Endometrial microvascular endothelial cells (primary cell): ENCODE measurements around the gene TWIST2. TPM values are rescaled to one million over a fixed set of nuclear protein-coding genes. Genes with fewer than 3 reads are reported as not detected.

Experiments used
- in situ Hi-C: cut with HindIII; loops from 2 replicates; pipeline ENCODE4 v1.10.0; 2017; ENCODE audit warnings: low sequenced_read_pairs, low pct_unique_long_range_greater_than_20kb; ENCODE audit errors: inconsistent ontology term
- total RNA-seq: library from RNA; depleted of rRNA; stranded (reverse); fragments of >200 nt; gene quantifications from one replicate; pipeline ENCODE4 v1.2.3, GENCODE V29; 2015; ENCODE audit errors: inconsistent ontology term

The TWIST2 gene
- total RNA-seq, 1 donor from 2014 or later = 1.1 TPM

- in situ Hi-C loops = no loop called here
Observed at GRCh38 chr2:238908960-238909951, 61.4 kb downstream of the TWIST2 start.

GRCh38 chr2:238910751-238911351, 63.0 kb downstream of the TWIST2 start:
- in situ Hi-C loops = no loop called here

DNA sequence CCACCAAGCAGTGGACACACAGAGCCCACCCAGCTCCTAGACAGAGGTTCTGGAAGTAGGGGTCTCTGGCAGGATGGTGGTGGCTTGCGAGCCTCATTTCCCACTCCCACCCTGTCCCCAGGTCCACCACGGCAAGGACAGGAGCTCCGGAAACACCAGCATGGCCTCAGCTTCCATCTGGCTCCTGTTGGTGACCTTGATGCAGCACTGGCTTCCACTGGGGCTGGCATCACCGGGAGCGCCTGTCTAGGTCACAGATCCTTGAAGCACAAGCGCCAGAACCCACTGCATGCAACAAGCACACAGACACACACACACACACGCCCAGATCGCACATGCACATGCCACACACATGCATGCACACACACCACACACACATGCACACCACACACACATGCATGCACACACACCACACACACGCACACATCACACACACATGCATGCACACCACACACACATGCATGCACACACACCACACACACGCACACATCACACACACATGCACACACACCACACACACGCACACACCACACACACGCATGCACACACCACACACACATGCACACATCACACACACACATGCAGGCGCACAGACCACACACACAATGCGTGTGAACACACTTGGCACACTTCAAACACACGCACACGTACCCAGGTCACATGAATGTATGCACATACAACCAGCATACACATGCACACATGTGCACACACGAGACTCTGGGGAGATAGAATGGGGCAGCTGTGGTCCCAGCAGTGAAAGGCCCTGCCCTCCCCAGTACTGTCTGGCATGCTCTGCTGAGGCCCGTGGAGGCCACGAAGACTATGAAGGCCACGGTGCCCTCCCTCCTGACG, 63.7 kb downstream of the TWIST2 start:
- in situ Hi-C loops = no loop called here

DNA sequence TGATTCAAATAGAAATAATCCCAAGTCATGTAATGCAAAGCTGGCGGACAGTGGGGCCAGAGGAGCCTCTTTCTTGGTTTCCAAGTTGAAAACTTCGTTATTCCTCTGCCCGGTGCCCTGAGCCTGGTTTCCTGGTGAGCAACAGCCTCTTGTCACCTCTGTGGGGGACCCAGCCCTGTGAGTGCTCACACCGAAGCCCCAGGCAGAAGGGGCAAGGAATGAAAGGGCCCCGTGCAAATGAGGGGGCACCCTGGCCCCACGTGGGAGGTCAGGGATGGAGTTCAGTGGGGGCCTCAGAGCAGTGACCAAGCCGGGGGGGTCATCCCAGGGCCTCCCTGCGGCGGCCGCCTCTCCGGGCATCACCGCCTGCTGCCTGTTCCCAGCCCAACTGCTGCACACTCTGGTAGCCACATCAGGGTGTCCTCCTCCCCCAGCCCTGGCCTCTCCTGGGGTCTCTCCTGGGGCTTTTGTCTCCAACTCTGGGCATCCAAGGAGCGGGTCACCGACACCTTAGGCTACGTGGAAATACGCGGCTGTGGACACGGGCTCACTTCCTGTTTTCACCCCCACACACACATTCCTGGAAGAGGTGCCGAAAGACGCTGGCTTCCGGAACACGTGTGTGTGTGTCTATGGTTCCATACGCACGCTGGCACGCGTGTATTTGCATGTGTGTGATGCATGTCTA, 64.5 kb downstream of the TWIST2 start:
- in situ Hi-C loops = no loop called here

- in situ Hi-C loops = no loop called here
Observed at GRCh38 chr2:238912916-238913875, 65.3 kb downstream of the TWIST2 start.

DNA sequence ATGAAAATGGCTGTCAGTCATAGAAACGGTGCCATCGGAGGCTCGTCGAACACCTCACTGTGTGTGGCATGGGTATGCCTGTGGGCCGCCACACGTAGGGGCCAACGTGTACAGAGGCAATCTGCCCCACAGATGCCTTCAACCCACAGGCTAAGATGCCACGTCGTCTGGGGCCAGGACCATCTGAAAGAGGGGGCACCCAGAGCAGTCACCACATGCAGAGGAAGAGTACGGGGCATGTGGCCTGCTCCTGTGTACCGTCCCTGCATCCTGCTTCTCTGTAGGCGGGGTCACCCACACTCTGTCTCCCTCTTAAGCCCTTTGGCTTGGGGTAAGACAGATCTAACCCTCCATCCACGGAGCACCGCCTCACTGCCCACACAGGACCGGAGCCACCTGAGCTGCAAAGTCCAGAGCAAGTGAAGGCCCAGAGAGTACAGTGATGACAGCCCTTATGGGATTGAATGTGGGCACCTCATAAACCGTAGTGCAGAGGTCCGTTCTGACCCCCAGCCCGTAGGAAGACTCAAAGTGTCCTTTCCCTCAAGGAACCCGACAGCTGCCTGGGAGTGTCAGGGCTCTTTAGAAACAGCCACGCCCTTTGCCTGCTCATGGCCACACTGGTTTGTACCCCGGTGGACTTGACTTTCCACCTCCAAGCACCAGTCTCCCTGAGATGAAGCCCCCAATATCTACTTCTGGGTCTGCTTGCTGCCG, 66.2 kb downstream of the TWIST2 start:
- in situ Hi-C loops = no loop called here

- in situ Hi-C loops = no loop called here
Observed at GRCh38 chr2:238914648-238915015, 66.7 kb downstream of the TWIST2 start.

- in situ Hi-C loops = no loop called here
Observed at GRCh38 chr2:238915196-238915595, 67.3 kb downstream of the TWIST2 start.

DNA sequence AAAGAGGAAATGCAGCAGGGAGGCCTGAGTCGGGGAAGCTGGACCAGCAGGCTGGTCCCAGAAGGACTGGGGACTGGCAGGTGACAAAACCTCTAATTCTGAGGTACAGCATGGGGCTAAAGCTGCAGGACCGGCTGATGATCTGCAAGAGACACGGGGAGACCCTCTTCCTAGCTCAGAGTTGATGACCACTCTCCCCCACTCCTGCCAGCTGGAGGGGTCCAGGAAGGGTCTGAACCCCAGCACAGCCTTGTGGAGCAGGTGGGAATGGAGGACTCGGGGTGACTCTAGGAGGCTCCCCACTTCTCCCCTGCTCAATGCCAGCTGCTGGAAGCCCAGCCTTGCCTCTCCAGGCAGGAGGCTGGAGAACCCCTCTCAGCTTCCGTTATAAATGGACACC, 67.7 kb downstream of the TWIST2 start:
- in situ Hi-C loops = no loop called here

GRCh38 chr2:238916176-238916874, 68.4 kb downstream of the TWIST2 start:
- in situ Hi-C loops = no loop called here

- in situ Hi-C loops = no loop called here
Observed at GRCh38 chr2:238916875-238917590, 69.1 kb downstream of the TWIST2 start.

GRCh38 chr2:238919307-238919706, 71.4 kb downstream of the TWIST2 start:
- in situ Hi-C loops = no loop called here

DNA sequence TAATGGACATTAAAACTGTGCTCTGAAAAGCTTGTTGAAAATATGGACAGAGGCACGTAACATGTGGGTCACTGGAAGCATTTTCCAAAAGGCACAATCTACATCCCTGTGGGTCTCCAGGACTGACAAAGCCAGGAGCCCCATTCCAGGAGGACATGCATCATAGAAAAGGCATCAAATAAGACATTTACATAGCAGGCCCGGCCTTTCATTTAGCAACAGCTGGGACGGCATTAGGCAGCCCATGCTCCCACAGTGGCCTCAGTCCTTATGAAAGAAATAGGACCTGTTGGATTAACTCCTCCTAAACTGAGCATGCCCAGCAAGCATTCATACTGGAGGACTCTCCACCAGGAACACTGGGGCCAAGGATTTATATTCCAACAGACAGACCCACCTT, 72.2 kb downstream of the TWIST2 start:
- in situ Hi-C loops = no loop called here

DNA sequence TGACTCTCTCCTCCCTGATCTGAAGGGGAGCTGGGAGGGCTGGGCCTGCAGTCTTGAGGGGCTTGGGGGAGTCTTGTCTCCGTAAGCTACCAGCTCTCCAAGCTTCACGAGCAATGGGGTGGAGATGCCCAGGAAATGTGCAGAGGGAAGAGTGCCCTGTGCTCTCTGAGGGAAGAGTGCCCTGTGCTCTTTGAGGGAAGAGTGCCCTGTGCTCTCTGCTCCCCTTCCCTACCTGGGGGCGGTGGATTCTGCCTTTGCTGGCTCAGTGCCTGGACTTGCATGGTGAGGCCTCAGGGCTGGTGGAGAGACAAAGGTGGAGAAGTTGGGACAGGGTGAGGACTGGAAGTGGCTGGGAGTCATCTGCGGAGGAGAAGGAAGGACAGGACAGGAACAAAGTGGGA, 72.7 kb downstream of the TWIST2 start:
- in situ Hi-C loops = no loop called here

DNA sequence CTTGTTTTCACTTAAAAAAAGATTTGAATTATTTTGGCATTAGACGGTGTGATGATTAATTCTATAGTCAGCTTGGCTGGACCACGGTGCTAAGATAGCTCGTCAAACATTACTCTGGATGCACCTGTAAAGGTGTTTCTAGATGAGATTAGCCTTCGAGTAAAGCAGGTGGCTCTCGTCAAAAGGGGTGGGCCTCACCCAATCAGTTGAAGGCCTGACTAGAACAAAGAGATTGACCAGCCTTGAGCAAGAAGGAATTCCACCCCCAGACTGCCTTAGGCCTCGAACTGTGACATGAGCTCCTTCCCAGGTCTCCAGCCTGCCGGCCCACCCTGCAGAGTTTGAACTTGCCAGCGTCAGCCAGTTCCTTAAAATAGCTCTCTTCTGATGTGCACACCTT, 73.4 kb downstream of the TWIST2 start:
- in situ Hi-C loops = no loop called here

DNA sequence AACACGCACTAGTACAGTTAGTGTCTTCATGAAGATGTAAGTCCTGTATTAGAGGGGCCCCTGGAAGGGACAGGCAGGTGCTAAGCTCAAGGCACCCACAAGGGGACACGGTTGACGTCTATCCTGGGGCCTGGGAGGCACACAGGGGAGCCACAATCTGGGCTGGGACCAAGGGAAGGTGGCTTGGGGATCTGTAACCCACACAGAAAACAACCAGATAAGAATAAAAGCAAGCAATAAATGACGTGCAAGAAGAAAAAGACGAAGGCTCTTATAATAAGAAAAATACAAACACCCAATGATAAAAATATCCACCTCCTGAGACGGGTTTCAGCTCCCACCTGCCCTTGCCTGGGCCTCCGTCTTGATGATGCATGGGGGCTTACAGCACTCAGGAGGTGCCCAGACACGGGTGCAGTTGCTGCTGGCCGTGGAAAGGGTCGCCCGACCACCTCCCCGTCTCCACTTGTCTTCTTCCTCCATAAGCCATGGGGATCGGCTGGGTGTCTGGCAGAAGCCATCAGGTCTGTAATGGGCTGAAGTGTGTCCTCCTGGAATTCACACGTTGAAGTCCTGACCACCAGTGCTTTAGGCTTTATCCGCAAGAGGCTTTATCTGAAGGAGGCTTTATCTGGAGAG, 73.9 kb downstream of the TWIST2 start:
- in situ Hi-C loops = no loop called here
